CD4-positive, alpha-beta T cell treated with Interleukin-21 for 1 hour (primary cell): Measurements from ENCODE around the gene BCL11A.

Source experiments
- DNase-seq: peaks from one replicate; pipeline ENCODE4 v3.0.0-alpha.2; 2020

BCL11A gene

GRCh38 chr2:60453872-60454271 is 99.6 kb downstream of the BCL11A start:
- DNase-seq: no peak

DNA sequence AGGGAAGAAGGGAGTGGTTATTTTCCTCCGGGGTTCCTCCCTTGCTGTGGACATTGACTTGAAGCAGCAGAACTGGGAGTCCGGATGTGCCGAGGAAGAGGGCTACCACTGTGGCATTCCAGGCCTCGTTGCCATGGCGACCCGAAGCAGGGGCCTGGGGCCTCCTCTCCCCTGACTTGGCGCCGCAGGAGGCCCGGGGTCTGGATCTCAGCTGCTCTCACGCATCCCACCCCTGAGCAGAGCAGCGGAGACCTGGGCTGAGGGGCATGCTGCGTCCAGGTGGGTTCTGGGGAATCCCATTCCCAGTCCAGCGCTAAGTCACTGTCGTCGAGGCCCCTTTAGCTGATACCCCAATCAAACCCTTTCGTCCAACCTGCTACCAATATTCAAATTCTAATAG is 100.2 kb downstream of the BCL11A start:
- no peak for DNase-seq

GRCh38 chr2:60450488-60450887 is 103.0 kb downstream of the BCL11A start:
- DNase-seq: no peak

GRCh38 chr2:60447943-60448342 is 105.5 kb downstream of the BCL11A start:
- no peak for DNase-seq

DNA sequence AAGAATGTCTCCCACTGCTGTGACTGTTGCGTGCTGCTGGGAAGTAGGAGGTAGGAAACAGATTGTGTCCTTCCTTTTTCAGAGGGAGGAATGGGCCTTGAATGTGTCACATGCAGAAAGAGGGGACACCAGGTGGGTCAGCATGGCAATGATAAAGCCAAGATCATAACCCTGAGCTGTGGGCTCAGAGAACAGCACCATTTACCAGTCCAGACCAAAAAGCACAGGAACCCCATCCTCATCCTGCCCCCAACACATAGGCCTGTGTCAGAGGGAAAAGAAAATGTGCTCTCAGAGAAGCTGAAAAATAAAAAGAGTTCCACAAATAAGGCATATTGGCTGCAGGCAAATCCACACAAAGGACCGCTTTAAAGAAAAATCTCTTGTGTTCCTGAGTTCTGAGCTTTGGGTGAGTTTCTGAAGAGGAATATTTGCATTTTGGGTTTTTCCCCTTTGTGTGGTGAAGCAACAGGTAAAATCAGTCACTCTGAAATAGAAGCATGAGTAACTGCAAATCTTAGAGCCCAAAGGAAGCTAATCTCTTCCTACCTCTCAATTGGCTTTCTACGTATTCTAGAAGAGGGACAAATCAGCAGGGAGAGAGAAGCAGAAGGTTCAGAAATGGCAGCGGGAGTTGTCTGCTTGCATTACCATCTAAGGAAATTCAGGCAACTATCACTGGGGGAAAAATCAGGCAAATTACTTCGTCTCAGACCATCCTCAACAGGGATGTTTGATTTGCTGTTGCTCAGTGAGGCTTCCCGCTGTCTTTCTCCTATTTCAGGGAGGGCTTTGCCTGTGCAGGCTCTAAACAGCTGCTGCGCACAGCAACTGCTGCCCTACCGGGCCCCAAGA is 106.8 kb downstream of the BCL11A start:
- no peak for DNase-seq

GRCh38 chr2:60445684-60446179 is 107.7 kb downstream of the BCL11A start:
- no peak for DNase-seq

DNA sequence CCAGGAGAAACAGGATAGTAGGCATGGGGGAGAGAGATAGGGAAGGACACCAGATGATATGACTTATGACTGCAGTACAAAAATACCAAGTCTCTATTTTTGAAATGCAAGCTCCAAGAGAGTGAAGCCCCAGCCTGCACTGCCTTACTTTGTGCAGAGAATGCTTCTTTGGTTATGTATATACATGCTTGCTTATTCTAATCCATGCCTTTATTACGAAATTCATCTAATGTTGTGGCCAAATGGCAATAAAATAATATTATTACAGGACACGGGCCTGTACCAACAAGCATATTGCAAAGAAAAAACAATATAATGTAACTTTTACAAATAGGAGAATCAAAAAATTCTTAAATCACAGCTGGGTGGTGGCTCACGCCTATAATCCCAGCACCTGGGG is 110.8 kb downstream of the BCL11A start:
- no peak for DNase-seq

DNA sequence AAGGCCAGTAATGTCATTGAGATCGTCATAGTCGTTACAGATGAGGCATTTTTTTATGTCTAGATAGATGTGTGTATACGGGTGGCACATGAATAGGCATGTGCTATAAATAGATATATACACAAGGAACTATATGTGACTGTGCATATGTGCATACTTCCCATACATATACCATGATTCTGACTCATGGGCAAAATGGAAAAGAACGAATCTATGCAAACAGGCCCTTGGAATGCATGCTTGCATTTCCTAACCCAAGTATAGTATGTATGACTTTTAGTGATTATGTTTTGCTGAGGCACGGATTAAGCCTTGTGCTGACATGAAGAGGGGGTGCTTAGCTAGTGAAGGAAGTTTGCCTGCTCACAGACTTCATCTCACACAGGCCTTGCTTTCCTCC is 111.7 kb downstream of the BCL11A start:
- no peak for DNase-seq

- no peak for DNase-seq
Observed at GRCh38 chr2:60440767-60441163, 112.7 kb downstream of the BCL11A start.

DNA sequence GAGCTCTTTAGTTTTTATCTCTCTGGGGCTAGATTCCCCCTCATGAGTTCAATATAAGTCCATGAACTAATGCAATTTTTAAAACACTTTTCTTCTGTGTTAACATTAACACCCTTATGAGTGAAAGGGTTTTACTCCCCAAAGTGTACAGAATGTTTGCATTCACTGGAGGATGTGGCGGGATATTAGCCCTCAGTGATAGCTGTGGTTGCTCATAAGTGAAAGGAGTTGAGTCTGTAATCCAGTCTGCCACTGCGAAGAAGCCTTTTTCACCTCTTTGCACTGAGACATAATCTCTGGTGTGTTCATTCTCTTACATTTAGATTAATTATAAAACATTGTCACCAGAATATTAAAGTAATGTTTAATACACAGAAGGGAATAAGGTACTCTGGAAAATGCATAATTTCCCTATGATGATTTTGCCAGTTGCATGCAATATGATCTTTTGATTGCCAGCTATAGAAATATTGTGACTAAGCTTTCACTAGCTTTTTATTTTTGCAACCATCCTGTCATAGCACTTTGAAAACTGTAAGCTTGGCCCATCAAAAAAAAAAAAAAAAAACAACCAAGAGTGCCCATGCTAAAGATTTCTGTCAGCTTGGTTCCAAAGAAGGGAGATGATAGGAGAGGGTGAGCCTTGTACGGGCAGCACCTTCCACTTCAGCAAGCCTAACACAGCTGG is 113.2 kb downstream of the BCL11A start:
- DNase-seq: no peak

DNA sequence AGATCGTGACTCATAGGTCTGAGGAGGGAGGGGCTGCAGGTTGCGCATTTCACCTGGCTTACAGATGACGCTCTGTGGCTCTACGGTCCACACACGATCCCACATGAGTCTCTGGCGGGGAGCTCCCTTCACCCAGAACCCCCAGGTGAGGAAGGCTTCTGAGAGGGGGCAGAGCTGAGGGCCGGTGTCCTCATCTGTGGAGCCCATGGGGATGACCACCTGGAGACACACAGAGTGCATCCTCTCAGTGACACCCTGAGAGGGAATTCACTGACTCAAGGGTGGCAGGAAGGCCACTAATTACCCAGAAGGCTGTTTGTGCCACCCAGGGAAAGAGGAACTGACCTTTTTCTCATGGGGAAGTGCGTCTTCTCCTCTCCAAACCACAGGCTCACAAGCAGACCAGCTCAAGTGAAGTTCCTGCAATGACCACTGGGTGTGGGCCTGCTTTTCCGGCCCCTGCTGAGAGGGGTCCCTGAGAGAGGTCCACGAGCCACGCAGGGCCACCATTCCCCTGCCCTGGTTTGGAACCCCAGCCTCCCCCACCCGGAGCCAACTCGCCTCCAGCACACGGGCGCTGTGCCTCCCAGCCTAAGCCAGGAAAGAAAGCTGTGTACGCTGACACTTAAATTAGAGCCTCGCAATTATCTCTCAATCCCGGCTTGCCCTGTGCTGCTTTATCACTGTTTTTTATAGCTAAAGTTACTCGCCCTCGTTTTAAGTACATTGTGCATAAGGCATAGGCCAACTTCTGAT is 114.1 kb downstream of the BCL11A start:
- DNase-seq: peak; percentile 33

DNA sequence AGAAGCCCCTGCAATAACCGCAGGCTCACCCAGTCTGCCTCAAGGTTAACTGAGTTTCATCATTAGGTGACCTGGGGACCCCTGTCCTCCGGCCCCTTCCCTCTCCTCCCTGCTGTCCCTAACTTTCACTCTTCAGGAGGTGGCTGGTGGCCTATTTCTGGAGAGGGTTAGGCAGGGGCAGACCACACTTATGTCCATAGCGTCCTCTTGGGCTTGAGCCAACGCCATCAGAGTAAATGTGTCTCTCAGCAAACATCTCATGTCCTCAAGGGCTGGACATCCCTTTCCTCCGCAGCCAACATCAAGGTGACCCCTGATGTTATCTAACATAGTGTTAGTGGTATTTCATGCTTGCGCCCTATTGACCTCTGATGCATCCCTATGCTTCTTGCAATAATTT is 114.8 kb downstream of the BCL11A start:
- DNase-seq: no peak

- DNase-seq: no peak
Observed at GRCh38 chr2:60438131-60438530, 115.3 kb downstream of the BCL11A start.

DNA sequence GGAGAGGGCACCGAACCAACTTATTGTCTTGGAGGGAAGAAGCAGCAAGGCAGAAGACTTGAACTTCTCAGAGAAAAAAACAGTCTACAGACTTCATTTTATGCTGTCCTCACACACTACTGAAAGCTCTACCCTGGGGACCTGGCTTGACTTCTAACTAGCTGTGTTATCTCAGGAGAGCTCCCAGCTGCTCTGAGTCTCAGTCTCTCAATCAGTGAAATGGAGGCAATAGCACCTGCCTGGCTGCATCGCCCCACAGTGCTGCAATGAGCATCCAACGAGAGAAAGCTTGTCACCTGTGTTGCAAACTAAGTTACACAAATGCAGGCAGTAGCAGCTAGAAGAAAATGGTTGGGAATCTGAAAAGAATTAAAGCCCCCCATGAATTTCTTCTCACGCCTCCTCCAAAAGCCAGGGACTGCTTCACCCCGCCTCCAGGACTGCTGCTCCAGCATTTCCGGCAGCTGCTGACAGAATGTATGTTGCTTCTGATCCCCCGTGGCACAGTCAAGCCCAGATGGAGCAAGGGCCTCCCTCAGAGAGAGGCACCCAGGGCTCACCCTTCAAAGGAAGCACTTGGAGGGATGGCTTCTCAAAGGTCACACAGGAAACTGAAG is 116.3 kb downstream of the BCL11A start:
- no peak for DNase-seq

DNA sequence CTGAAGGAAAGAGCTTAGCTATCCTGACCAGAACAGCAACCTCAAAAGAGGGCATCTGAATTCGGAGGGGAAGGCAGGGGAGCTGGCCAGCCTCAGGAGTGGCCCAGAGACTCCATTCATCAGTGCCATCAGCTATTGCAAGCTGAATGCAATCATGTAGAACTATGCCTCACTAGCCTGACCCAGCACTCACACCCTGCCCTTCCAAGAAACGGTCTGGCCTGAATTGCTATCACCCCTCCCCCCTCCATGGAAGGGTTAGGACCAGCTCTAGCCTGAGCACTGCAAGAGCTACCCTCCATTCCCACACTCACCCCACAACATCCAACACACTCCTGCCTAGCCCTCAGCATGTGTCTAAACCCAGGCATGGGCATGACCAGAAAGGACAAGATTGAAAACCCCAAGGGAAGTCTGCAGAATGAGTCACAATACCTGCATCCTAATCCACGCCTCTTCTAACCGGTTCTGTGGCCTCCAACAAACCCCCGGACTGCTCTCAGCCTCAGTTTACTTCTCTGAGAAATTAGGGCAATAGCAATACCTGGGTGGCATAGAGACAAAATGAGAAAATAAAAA is 120.3 kb downstream of the BCL11A start:
- DNase-seq: no peak

GRCh38 chr2:60432035-60432601 is 121.3 kb downstream of the BCL11A start:
- DNase-seq: no peak

GRCh38 chr2:60429681-60430080 is 123.8 kb downstream of the BCL11A start:
- DNase-seq: no peak

DNA sequence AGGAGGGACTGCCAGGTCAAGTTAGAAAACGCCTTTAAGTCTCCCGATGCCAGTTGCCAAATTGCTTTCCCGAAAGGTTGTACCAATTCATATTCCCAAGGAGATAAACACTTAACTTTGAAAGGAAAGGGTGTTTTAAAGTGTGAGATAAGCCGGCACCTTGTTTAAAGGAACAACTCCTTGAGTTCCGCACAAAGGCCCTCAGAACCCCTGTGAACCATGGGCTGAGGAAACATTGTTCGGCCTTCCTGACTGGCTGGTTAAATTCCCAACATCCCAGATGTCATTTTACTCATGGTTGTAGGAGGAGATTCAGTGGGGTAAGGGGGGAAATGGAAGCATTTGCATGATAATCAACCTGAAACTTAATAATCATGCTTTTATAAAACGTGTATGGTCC is 126.6 kb downstream of the BCL11A start:
- no peak for DNase-seq

- DNase-seq: no peak
Observed at GRCh38 chr2:60426341-60426740, 127.1 kb downstream of the BCL11A start.

DNA sequence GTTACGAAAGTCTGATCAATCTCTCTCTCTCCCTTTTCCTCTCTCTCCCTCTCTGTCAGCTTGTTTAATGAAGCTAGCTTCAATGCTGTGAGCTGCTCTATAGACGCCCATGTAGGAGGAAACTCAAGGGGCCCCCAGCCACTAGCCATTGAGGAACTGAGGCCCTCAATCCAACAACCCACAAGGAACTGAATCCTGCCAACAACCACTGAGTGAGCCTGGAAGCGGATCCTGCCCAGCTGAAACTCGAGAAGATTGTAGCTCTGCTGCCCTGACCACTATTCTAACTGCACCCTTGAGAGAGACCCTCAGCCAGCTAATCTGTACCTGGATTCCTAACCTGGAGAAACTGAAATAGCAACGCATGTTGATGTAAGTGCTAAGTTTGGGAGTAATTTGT is 129.2 kb downstream of the BCL11A start:
- DNase-seq: no peak

GRCh38 chr2:60423505-60423904 is 129.9 kb downstream of the BCL11A start:
- no peak for DNase-seq

- DNase-seq: no peak
Observed at GRCh38 chr2:60422826-60423483, 130.5 kb downstream of the BCL11A start.
